Activated T-cell treated with anti-CD3 and anti-CD28 coated beads for 4 hours (primary cell): Measurements from ENCODE around the gene NOS1.

Source experiments
- DNase-seq: peaks from one replicate; pipeline ENCODE4 v3.0.0-alpha.2; 2020

Gene NOS1

DNA sequence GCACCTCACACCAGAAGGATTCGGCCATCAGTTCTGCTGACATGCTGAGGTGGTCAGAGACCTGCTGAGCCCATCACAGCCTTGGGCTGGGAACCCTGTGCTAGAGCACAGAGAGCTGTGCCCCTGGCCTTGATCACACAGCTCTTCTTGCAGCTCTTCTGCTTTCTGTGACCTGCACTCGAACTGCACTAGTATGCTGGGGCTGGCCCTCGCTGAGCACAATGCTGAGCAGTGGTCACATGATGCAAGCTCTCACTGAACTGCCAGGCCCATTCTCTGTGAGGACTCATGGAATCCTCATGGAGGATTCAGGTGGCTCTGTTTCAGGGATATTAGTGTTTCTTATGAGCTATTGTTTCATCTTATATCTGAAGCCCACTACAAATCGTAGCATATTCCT lies 193.7 kb downstream of the NOS1 start:
- no peak for DNase-seq

- DNase-seq, result no peak
Observed at GRCh38 chr12:117166107-117166506, 195.3 kb downstream of the NOS1 start.

DNA sequence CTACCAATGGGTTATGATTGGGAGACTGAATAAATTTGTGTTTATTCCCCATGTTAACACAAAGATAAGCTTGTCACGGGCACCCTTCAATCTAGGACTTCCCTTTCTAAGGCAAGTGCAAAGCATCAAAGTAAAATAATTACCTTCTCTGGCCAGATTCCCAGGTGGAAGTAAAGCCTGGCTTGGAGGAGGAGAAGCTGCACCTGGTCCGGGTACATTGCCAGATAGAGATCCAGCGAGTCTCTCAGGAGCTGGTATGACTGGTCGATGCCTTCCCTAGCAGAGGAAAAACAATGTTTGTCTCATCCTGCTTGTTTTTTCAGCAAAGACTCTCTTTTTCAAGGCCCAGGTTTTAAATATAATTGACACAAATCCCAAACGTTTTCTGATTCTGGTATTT lies 196.1 kb downstream of the NOS1 start:
- no peak for DNase-seq

GRCh38 chr12:117162633-117163032 lies 198.8 kb downstream of the NOS1 start:
- no peak for DNase-seq

GRCh38 chr12:117162167-117162539 lies 199.3 kb downstream of the NOS1 start:
- no peak for DNase-seq

- no peak for DNase-seq
Observed at GRCh38 chr12:117161460-117162166, 199.8 kb downstream of the NOS1 start.

GRCh38 chr12:117159674-117160073 lies 201.8 kb downstream of the NOS1 start:
- DNase-seq, result no peak

GRCh38 chr12:117158911-117159553 lies 202.4 kb downstream of the NOS1 start:
- no peak for DNase-seq
